Neuronal stem cell (in vitro differentiated cells): ENCODE measurements around the gene LSMEM2.

Experiments used
- DNase-seq: peaks from one replicate; pipeline ENCODE4 v3.0.0-alpha.2; 2013; ENCODE audit warnings: low spot score
- H2AFZ ChIP-seq: one replicate; pipeline ENCODE4 v1.6.1; 2013; ENCODE audit warnings: mild to moderate bottlenecking, low read length, inconsistent platforms
- H2AK5ac ChIP-seq: 2 replicates; pipeline ENCODE4 v1.6.1; 2013; ENCODE audit warnings: low read depth, mild to moderate bottlenecking, inconsistent platforms, low read length, moderate library complexity, mixed read lengths
- H2BK120ac ChIP-seq: 2 replicates; pipeline ENCODE4 v1.6.1; 2013; ENCODE audit warnings: low read depth, mild to moderate bottlenecking, inconsistent platforms, low read length, moderate library complexity, mixed read lengths
- H2BK12ac ChIP-seq: one replicate; pipeline ENCODE4 v1.6.1; 2013; ENCODE audit warnings: low read length, inconsistent platforms
- H2BK15ac ChIP-seq: 2 replicates; pipeline ENCODE4 v1.6.1; 2013; ENCODE audit warnings: mild to moderate bottlenecking, low read length, inconsistent platforms, mixed read lengths
- H2BK5ac ChIP-seq: one replicate; pipeline ENCODE4 v1.6.1; 2013; ENCODE audit warnings: inconsistent platforms, mild to moderate bottlenecking, low read length, moderate library complexity
- H3K14ac ChIP-seq: one replicate; pipeline ENCODE4 v1.6.1; 2013; ENCODE audit warnings: low read length, inconsistent platforms
- H3K18ac ChIP-seq: 2 replicates; pipeline ENCODE4 v1.6.1; 2013; ENCODE audit warnings: low read length, inconsistent platforms
- H3K23ac ChIP-seq: 2 replicates; pipeline ENCODE4 v1.6.1; 2013; ENCODE audit warnings: low read depth, mild to moderate bottlenecking, mixed read lengths, low read length, inconsistent platforms; ENCODE audit not compliant: poor library complexity
- H3K27ac ChIP-seq: replicated peaks from 3 replicates; pipeline ENCODE4 v1.5.1; 2013; ENCODE audit warnings: low read length, inconsistent platforms
- H3K27me3 ChIP-seq, 3 experiments: 2 replicates each; pipeline ENCODE4 v1.6.1; 2013; ENCODE audit warnings: low read length in 3 of 3, mild to moderate bottlenecking in 2 of 3, inconsistent platforms in 1 of 3, low read depth in 1 of 3, mixed read lengths in 1 of 3, moderate library complexity in 1 of 3; ENCODE audit not compliant: control insufficient read depth in 3 of 3, insufficient read depth in 3 of 3
- H3K36me3 ChIP-seq, 2 donors: replicated peaks in 1 of 2; 2 replicates each; pipeline ENCODE4 v1.6.1; 2013; ENCODE audit warnings: low read length in 2 of 2; ENCODE audit not compliant: control insufficient read depth in 2 of 2, insufficient read depth in 2 of 2
- H3K4ac ChIP-seq: 2 replicates; pipeline ENCODE4 v1.6.1; 2013; ENCODE audit warnings: inconsistent platforms, mild to moderate bottlenecking, low read length, moderate library complexity
- H3K4me1 ChIP-seq, 2 donors: 1 replicate in 1 of 2; 2 replicates in 1 of 2; pipeline ENCODE4 v1.6.1; 2013; ENCODE audit warnings: low read length in 2 of 2, low read depth in 1 of 2; ENCODE audit not compliant: control insufficient read depth in 2 of 2, insufficient read depth in 1 of 2
- H3K4me2 ChIP-seq: one replicate; pipeline ENCODE4 v1.6.1; 2013; ENCODE audit warnings: mild to moderate bottlenecking, low read length, inconsistent platforms; ENCODE audit not compliant: insufficient read depth, poor library complexity, severe bottlenecking
- H3K4me3 ChIP-seq, 2 donors: 2 replicates each; pipeline ENCODE4 v1.5.1; 2013; ENCODE audit warnings: low read length in 2 of 2, mild to moderate bottlenecking in 2 of 2, inconsistent platforms in 1 of 2, moderate library complexity in 1 of 2
- H3K79me1 ChIP-seq: one replicate; pipeline ENCODE4 v1.6.1; 2013; ENCODE audit warnings: low read depth, mild to moderate bottlenecking, inconsistent platforms, low read length, moderate library complexity
- H3K9ac ChIP-seq: one replicate; pipeline ENCODE4 v1.6.1; 2013; ENCODE audit warnings: mild to moderate bottlenecking, low read depth, low read length, inconsistent platforms; ENCODE audit not compliant: poor library complexity
- H3K9me3 ChIP-seq, 2 donors: replicated peaks in 1 of 2; 2 replicates each; pipeline versions ENCODE3 to v1.6.1; 2013; ENCODE audit warnings: low read length in 2 of 2, mild to moderate bottlenecking in 2 of 2, inconsistent platforms in 1 of 2, low read depth in 1 of 2, mixed read lengths in 1 of 2, moderate library complexity in 1 of 2; ENCODE audit not compliant: control insufficient read depth in 2 of 2, insufficient read depth in 1 of 2
- H4K8ac ChIP-seq: one replicate; pipeline ENCODE4 v1.6.1; 2013; ENCODE audit warnings: low read depth, mild to moderate bottlenecking, inconsistent platforms, low read length, moderate library complexity
- H4K91ac ChIP-seq: one replicate; pipeline ENCODE4 v1.6.1; 2013; ENCODE audit warnings: low read length, low read depth, mild to moderate bottlenecking, inconsistent platforms; ENCODE audit not compliant: poor library complexity
- WGBS, 2 donors: extraction: QIAGEN DNeasy Blood & Tissue Kit; methylation state at CpG; one replicate each; pipeline ENCODE4 v1.1.7; 2013; ENCODE audit warnings: missing lambda C conversion rate in 2 of 2, mixed read lengths in 1 of 2; ENCODE audit not compliant: insufficient read length in 2 of 2, insufficient replicate concordance in 1 of 2; ENCODE audit errors: extremely low coverage in 2 of 2; 5-methylcytosine and 5-hydroxymethylcytosine counted together

The LSMEM2 gene

DNA sequence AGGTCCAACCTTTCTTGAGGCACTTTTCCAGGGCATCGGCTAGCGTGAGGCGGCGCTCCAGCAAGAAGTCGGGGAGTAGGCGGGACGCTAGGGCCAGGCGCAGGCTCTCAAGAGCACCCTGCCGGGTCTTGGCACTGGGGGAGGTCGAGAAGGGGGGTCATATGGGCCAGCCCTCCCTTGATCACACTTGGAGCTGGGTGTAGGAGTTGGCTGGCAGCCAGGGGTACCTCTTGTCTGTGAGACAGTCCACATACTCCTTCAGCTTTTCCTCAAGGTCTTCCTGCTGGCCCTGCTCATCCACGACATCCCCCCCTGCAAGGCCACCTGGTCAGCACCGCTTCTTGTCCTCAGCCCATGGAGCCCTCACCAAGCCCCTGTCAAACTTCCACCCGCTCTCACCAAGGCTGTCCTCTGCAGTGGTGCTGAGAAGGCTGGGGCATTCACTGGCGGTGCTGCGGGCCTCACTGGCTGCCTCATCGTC, 11.3 kb downstream of the LSMEM2 start:
- H3K4me3 ChIP-seq = peak overlapping the region; percentile 30 to 99
- H2BK5ac ChIP-seq = no peak overlapping the region
- H4K91ac ChIP-seq = no peak overlapping the region
- DNase-seq = no peak
- H3K4me1 ChIP-seq = peaks cover 11 to 12% of the 10 kb centered on the region in 2 donors
- no peak overlapping the region for H2AK5ac ChIP-seq
- no peak overlapping the region for H3K27ac ChIP-seq
- no peak overlapping the region for H3K23ac ChIP-seq
- H3K14ac ChIP-seq = no peak overlapping the region
- H3K79me1 ChIP-seq = peaks cover 17% of the 10 kb centered on the region
- no peak overlapping the region for H4K8ac ChIP-seq
- no peak overlapping the region for H2BK12ac ChIP-seq
- H3K4ac ChIP-seq = no peak overlapping the region
- no peaks in the 10 kb centered on the region for H3K27me3 ChIP-seq
- H3K9ac ChIP-seq = no peak overlapping the region
- H3K18ac ChIP-seq = no peak overlapping the region
- H2BK120ac ChIP-seq = no peak overlapping the region
- no CpG with 5 or more reads among the region's 16 CpGs for WGBS, 2 donors
- peaks cover 36 to 50% of the 10 kb centered on the region in 2 donors for H3K36me3 ChIP-seq
- no peak overlapping the region for H2AFZ ChIP-seq
- no peak overlapping the region for H3K4me2 ChIP-seq
- H3K9me3 ChIP-seq = no peaks in the 10 kb centered on the region
- no peak overlapping the region for H2BK15ac ChIP-seq

DNA sequence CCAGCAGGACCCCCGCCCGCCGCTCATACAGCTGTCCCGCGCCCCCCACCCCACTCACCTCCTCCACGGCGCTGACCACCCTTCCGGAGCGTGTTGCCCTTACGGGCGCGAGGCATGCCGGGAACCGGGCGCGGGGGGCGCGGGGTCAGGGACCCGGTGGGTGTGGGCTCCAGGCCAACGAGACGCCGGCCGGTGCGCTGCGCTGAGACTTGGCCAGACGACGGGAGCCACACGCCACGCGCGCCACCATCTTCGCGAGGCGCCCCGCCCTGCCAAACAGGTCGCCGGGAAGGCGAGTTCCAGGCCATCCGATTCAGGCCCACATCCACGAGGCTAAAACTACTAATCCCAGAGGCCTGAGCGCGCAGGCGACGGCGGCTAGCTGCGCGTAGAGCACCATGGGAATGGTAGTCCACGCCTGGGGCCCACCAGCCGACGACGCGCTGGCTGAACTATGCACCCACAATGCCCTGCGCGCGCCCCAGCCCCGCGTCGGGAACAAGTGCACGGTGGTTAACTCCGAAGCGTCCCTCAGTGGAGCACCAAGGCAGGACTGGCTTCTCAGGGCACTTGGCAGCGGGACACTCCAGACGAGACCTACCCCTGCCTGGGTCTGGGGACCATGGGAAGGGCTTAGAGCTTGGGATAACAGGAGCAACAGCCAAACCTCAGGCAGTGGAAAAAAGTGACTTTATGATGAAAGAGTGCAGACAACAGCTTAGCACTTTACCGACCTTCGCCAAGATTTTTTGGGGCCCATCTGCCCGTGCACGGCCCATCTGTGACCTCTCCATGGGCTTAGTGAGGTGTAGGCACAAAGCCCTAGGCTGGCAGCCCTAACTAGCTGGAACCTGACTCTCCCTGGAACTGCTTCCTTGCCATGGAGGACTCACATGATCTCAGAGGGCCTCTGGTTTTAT, 13.5 kb downstream of the LSMEM2 start, which contains the start of gene IFRD2:
Gene IFRD2, minus strand, starts transcription at position 271 of the 920 bp plus-strand sequence. Its CDS starts 155 bp downstream, at position 116.
- H4K91ac ChIP-seq = peak within 1 kb of the TSS; percentile 86
- H3K9ac ChIP-seq = peak within 1 kb of the TSS; percentile 95
- H2BK15ac ChIP-seq = no peak within 1 kb of the TSS
- no peak within 1 kb of the TSS for H3K4ac ChIP-seq
- peak within 1 kb of the TSS; percentile 89 for H4K8ac ChIP-seq
- H2BK5ac ChIP-seq = no peak within 1 kb of the TSS
- H3K4me3 ChIP-seq = peak within 1 kb of the TSS; percentile 82 to 99
- no peaks in the 10 kb centered on the region for H3K9me3 ChIP-seq
- no peak within 1 kb of the TSS for H3K14ac ChIP-seq
- peak within 1 kb of the TSS; percentile 81 for H3K23ac ChIP-seq
- H2BK12ac ChIP-seq = no peak within 1 kb of the TSS
- peak within 1 kb of the TSS; percentile 89 for H3K18ac ChIP-seq
- peaks cover 9 to 12% of the 10 kb centered on the region in 2 donors for H3K4me1 ChIP-seq
- H3K79me1 ChIP-seq = peaks cover 17% of the 10 kb centered on the region
- H3K36me3 ChIP-seq = peaks cover 29 to 34% of the 10 kb centered on the region in 2 donors
- H3K4me2 ChIP-seq = peak within 1 kb of the TSS; percentile 96
- H2AFZ ChIP-seq = peak within 1 kb of the TSS; percentile 91
- no CpG with 5 or more reads among the region's 67 CpGs for WGBS, 2 donors
- no peaks in the 10 kb centered on the region for H3K27me3 ChIP-seq
- no peak within 1 kb of the TSS for H2BK120ac ChIP-seq
- DNase-seq = peak; percentile 94
- H3K27ac ChIP-seq = no peak within 1 kb of the TSS
- peak within 1 kb of the TSS; percentile 95 for H2AK5ac ChIP-seq

GRCh38 chr3:50293079-50293801, 14.4 kb downstream of the LSMEM2 start:
- H2BK120ac ChIP-seq = no peak overlapping the region
- peak overlapping the region; percentile 88 for H2AK5ac ChIP-seq
- no peak overlapping the region for H2BK15ac ChIP-seq
- no peaks in the 10 kb centered on the region for H3K27me3 ChIP-seq
- no peak overlapping the region for H2BK5ac ChIP-seq
- H3K14ac ChIP-seq = no peak overlapping the region
- no peak overlapping the region for H3K4me2 ChIP-seq
- no peak overlapping the region for H2BK12ac ChIP-seq
- H4K91ac ChIP-seq = no peak overlapping the region
- no peak overlapping the region for H3K9ac ChIP-seq
- DNase-seq = no peak
- no peak overlapping the region for H3K4ac ChIP-seq
- H3K27ac ChIP-seq = no peak overlapping the region
- H3K4me1 ChIP-seq = peaks cover 9 to 12% of the 10 kb centered on the region in 2 donors
- H3K79me1 ChIP-seq = peaks cover 17% of the 10 kb centered on the region
- H3K18ac ChIP-seq = no peak overlapping the region
- H3K36me3 ChIP-seq = peaks cover 21 to 25% of the 10 kb centered on the region in 2 donors
- H3K9me3 ChIP-seq = no peaks in the 10 kb centered on the region
- no CpG with 5 or more reads among the region's 12 CpGs for WGBS, 2 donors
- peak overlapping the region; percentile 70 for H2AFZ ChIP-seq
- H3K4me3 ChIP-seq = peak overlapping the region in 1 of 2 donors; percentile 99
- no peak overlapping the region for H4K8ac ChIP-seq
- no peak overlapping the region for H3K23ac ChIP-seq
